GM12875 (cell line): Measurements from ENCODE around the gene USP31.

ENCODE experiments used
- H3K4me3 ChIP-seq: one replicate; pipeline ENCODE4 v1.5.1; 2011; ENCODE audit warnings: low read depth, low read length, control low read depth
- CTCF ChIP-seq: IDR thresholded peaks from 2 replicates; pipeline ENCODE4 v1.5.1; 2011; ENCODE audit warnings: low read depth, mild to moderate bottlenecking, control low read depth, inconsistent platforms, low read length, moderate library complexity, borderline replicate concordance; ENCODE audit not compliant: insufficient read depth

The USP31 gene

DNA sequence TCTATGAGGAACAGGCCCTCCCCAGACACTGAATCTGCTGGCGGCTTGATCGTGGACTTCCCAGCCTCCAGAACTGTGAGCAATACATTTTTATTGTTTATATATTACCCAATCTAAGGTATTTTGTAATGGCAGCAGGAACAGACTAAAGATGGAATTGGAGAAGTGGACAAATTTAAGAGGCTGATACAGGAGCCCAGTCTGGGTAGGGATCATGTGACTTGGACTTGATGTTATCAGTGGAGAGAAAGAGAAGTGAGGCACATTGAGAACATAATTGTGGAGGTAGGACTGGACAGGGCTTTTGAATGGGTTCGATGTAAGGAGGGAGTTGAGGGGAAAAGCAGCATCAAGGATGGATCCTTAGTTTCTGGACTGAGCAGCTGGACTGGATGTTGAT is 93.8 kb downstream of the USP31 start:
- TF ChIP-seq CTCF: no peak
- no peak overlapping the region for H3K4me3 ChIP-seq

DNA sequence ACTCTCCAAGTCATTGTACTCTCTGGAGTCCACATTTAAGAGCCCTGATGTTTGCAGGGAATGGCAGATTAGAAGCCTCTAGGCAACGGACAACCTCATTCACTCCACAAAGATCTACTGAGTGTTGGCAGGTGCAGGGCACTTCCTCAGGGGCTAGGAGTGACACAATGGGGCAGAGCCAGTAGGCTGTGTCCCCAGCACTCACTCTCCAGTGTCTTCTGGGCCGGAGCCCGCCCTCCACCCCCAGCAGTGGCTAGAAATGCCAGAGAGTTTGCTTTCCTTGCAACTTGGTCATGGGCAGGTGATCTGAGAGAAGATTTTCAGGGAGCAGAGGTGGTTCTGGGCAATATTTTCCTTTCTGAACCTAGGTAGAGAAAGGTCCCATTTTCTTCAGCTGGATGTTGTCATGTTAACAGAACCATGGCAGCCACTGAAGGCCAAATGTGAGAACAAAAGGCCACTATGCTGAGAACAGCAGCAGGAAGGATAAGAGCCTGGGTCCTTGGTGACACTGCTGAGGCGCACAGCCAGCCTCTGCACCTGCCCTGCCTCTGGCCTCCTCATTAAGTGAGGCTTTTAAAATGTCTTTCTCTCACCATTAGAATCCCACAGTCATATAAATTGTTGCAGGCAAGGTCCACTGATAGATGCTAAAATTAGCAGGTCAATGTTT is 96.2 kb downstream of the USP31 start:
- no peak for TF ChIP-seq CTCF
- H3K4me3 ChIP-seq: no peak overlapping the region

DNA sequence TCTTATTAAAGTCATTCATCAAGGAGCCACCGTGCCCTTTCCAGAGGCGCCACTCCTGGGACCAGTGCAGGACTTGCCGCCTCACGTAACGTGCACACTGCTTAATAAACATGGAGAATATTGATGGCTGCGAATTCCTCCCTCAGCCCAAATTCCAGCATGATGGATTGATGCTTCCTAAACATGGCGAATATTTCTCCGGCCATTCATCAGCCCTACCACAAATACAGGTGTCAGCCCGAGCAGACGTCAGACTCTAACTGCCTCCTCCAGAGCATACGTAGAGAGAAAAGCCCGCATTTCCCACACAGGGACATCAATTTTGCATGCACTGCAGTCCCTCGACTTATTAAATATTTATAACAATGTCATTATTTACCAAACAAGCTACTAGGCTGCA is 97.0 kb downstream of the USP31 start:
- H3K4me3 ChIP-seq: no peak overlapping the region

DNA sequence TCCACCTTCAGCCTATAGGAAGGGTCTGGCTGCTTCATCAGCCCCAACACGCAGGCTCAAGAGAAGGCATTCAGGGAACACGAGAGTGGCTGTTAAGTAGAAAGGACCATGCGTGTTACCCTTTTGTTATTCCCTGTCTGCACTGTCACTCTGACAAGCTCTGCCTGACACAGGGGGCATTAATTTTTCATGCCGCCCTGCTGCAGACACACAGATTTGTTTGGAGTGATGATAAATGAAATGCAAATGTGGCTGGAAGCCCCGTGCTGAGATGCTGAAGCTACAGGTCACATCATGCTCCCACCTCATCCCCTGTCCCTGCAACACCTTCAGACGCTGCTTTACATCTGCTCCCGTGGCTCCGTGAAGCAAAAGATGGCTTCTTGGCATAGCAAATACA is 97.7 kb downstream of the USP31 start:
- TF ChIP-seq CTCF: no peak
- no peak overlapping the region for H3K4me3 ChIP-seq

More for the DNA sequence above, 97.0 kb downstream of the USP31 start:
- no peak for TF ChIP-seq CTCF

DNA sequence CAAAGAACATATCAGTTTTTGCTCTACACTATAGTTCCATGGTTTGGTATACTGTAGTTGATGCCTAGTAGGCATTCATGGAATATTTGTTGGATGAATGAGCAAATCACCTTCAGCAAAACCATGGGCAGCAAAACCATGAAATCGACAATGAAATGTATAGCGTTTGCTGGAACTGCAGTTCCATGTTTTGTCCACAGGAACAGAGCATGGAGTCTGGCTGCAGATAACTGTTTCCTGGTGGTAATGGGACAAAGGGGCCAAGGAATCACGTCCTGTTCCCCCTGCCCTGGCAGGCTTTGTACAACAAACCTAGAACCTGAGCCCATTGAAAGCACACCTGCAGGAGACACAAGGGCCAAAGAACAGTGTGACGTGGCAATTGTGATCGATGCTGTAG is 101.1 kb downstream of the USP31 start:
- TF ChIP-seq CTCF: no peak

GRCh38 chr16:23045025-23045424 is 104.2 kb downstream of the USP31 start:
- no peak for TF ChIP-seq CTCF
- H3K4me3 ChIP-seq: no peak overlapping the region

More for the DNA sequence above, 101.1 kb downstream of the USP31 start:
- no peak overlapping the region for H3K4me3 ChIP-seq

DNA sequence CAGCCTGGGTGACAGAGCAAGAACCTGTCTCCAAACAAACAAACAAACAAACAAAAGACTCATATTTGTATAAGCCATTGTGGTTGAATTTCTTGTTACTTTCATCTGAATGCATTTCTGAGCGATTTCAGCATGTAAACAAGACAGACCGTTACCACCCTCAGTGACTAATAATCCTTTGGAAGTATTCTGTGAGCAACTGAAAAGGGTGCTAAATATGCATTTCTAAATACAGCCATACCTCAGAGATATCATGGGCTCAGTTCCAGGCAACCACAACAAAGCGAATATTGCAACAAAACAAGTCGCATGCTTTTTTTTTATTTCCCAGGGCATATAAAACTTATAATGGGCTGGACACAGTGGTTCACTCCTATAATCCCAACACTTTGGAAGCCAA is 109.0 kb downstream of the USP31 start:
- no peak for TF ChIP-seq CTCF
- no peak overlapping the region for H3K4me3 ChIP-seq
